ENCODE measurements around the gene COG1. TPM values are rescaled to one million over a fixed set of nuclear protein-coding genes. Genes with fewer than 3 reads are reported as not detected.

The COG1 gene
- total and polyA plus RNA-seq, 4 donors: 6.9 to 16.5 (median 12.0) TPM

DNA sequence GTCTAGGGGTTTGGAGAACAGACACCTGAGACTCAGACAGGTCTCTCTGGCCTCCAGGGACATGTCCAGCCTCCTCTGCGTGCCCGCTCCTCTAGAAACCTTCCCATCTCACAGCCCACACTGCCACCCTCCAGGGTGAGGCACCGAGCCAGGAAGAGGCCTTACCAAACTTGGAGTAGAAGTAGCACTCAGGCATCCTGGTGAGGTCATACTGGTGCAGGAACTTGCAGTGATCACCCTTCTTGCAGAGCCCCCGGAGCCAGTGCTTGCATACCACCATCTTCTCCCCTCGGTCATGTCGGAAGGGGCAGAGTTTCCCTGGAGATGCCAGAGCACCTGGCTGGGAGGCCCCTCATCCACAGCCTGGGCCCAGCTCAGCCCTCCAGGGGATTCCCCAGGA lies 64.7 kb downstream of the COG1 start:
- no peaks in the 10 kb centered on the region for H3K27me3 ChIP-seq (ENCODE audit: control insufficient read depth in 4 of 4, insufficient read depth in 4 of 4, low read length in 3 of 4)
- no peaks in the 10 kb centered on the region for H3K36me3 ChIP-seq (ENCODE audit: control insufficient read depth in 4 of 4, insufficient read depth in 3 of 4, low read depth in 1 of 4, low read length in 3 of 4)
- H3K4me3 ChIP-seq (ENCODE audit: low read depth in 1 of 3, low read length in 3 of 3): no peak overlapping the region
- WGBS: 94% methylated on average over 6 of the region's 6 CpGs
- H3K4me1 ChIP-seq (ENCODE audit: control insufficient read depth in 4 of 4, insufficient read depth in 4 of 4, low read length in 3 of 4): peaks cover under 1 to 9% (median 6%) of the 10 kb centered on the region in 4 donors
- no peaks in the 10 kb centered on the region for H3K9me3 ChIP-seq (ENCODE audit: control insufficient read depth in 4 of 4, low read length in 3 of 4)
- H3K27ac ChIP-seq (ENCODE audit: low read depth in 1 of 2, low read length in 2 of 2): no peak overlapping the region
- no peak overlapping the region for H3K9ac ChIP-seq (ENCODE audit: low read depth in 1 of 2, low read length in 2 of 2)
- no peak for DNase-seq (ENCODE audit: low spot score)
- TF ChIP-seq, protein P1, sequence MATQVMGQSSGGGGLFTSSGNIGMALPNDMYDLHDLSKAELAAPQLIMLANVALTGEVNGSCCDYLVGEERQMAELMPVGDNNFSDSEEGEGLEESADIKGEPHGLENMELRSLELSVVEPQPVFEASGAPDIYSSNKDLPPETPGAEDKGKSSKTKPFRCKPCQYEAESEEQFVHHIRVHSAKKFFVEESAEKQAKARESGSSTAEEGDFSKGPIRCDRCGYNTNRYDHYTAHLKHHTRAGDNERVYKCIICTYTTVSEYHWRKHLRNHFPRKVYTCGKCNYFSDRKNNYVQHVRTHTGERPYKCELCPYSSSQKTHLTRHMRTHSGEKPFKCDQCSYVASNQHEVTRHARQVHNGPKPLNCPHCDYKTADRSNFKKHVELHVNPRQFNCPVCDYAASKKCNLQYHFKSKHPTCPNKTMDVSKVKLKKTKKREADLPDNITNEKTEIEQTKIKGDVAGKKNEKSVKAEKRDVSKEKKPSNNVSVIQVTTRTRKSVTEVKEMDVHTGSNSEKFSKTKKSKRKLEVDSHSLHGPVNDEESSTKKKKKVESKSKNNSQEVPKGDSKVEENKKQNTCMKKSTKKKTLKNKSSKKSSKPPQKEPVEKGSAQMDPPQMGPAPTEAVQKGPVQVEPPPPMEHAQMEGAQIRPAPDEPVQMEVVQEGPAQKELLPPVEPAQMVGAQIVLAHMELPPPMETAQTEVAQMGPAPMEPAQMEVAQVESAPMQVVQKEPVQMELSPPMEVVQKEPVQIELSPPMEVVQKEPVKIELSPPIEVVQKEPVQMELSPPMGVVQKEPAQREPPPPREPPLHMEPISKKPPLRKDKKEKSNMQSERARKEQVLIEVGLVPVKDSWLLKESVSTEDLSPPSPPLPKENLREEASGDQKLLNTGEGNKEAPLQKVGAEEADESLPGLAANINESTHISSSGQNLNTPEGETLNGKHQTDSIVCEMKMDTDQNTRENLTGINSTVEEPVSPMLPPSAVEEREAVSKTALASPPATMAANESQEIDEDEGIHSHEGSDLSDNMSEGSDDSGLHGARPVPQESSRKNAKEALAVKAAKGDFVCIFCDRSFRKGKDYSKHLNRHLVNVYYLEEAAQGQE (IDR thresholded peaks at IDR 0.05): no peak
- TF ChIP-seq, protein P2, sequence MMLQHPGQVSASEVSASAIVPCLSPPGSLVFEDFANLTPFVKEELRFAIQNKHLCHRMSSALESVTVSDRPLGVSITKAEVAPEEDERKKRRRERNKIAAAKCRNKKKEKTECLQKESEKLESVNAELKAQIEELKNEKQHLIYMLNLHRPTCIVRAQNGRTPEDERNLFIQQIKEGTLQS (IDR thresholded peaks at IDR 0.05): no peak
- no peak for TF ChIP-seq MAX (IDR thresholded peaks at IDR 0.05)
- TF ChIP-seq, protein P3, sequence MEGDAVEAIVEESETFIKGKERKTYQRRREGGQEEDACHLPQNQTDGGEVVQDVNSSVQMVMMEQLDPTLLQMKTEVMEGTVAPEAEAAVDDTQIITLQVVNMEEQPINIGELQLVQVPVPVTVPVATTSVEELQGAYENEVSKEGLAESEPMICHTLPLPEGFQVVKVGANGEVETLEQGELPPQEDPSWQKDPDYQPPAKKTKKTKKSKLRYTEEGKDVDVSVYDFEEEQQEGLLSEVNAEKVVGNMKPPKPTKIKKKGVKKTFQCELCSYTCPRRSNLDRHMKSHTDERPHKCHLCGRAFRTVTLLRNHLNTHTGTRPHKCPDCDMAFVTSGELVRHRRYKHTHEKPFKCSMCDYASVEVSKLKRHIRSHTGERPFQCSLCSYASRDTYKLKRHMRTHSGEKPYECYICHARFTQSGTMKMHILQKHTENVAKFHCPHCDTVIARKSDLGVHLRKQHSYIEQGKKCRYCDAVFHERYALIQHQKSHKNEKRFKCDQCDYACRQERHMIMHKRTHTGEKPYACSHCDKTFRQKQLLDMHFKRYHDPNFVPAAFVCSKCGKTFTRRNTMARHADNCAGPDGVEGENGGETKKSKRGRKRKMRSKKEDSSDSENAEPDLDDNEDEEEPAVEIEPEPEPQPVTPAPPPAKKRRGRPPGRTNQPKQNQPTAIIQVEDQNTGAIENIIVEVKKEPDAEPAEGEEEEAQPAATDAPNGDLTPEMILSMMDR (IDR thresholded peaks at IDR 0.05; ENCODE audit: low read depth, low read length, missing input control): no peak
- TF ChIP-seq HNF4A (conservative IDR thresholded peaks at IDR 0.05): no peak
- TF ChIP-seq FOXA2 (IDR thresholded peaks at IDR 0.05): no peak
- TF ChIP-seq EGR1 (IDR thresholded peaks at IDR 0.05; ENCODE audit: low read depth in 2 of 2): no peak
- TF ChIP-seq RXRA (IDR thresholded peaks at IDR 0.05): no peak
- no peak for TF ChIP-seq NR2F2 (IDR thresholded peaks at IDR 0.05)
- no peak for TF ChIP-seq SP1 (IDR thresholded peaks at IDR 0.05)
- no peak for TF ChIP-seq HNF4G (IDR thresholded peaks at IDR 0.05)
- TF ChIP-seq RAD21 (IDR thresholded peaks at IDR 0.05): no peak
- TF ChIP-seq FOXA1 (IDR thresholded peaks at IDR 0.05): no peak
- no peak for TF ChIP-seq YY1 (IDR thresholded peaks at IDR 0.05)
- TF ChIP-seq JUND (IDR thresholded peaks at IDR 0.05): no peak
- TF ChIP-seq GABPA (IDR thresholded peaks at IDR 0.05 in 1 of 2, conservative IDR thresholded peaks at IDR 0.05 in 1 of 2): no peak
- TF ChIP-seq, protein P4, sequence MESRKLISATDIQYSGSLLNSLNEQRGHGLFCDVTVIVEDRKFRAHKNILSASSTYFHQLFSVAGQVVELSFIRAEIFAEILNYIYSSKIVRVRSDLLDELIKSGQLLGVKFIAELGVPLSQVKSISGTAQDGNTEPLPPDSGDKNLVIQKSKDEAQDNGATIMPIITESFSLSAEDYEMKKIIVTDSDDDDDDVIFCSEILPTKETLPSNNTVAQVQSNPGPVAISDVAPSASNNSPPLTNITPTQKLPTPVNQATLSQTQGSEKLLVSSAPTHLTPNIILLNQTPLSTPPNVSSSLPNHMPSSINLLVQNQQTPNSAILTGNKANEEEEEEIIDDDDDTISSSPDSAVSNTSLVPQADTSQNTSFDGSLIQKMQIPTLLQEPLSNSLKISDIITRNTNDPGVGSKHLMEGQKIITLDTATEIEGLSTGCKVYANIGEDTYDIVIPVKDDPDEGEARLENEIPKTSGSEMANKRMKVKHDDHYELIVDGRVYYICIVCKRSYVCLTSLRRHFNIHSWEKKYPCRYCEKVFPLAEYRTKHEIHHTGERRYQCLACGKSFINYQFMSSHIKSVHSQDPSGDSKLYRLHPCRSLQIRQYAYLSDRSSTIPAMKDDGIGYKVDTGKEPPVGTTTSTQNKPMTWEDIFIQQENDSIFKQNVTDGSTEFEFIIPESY (IDR thresholded peaks at IDR 0.05): no peak
- no peak for TF ChIP-seq TAF1 (conservative IDR thresholded peaks at IDR 0.05)

Other genes with a start within 250 kb of the COG1 start
- gene SLC39A11, start 100.4 kb upstream of the COG1 start, total RNA-seq: 10 to 100 TPM; 34.6 to 44.9 TPM
- gene SLC39A11, start 100.4 kb upstream of the COG1 start, polyA plus RNA-seq: 10 to 100 TPM; 18.9 to 21.8 TPM
- gene SSTR2, start 28.0 kb upstream of the COG1 start, total RNA-seq: 1 to 10 TPM in 1 of 2 donors, under 1 TPM in 1; 0.84 to 1.1 TPM
- gene SSTR2, start 28.0 kb upstream of the COG1 start, polyA plus RNA-seq: under 1 TPM; 0.12 to 0.38 TPM
- not detected for gene CPSF4L, start 68.8 kb downstream of the COG1 start, total RNA-seq
- gene CPSF4L, start 68.8 kb downstream of the COG1 start, polyA plus RNA-seq: not detected
- 10 to 100 TPM; 27.5 to 31.0 TPM for gene CDC42EP4, start 118.9 kb downstream of the COG1 start, total RNA-seq
- gene CDC42EP4, start 118.9 kb downstream of the COG1 start, polyA plus RNA-seq: 10 to 100 TPM; 15.7 to 28.4 TPM

Data from liver (tissue), 9 donors.